Measurements from ENCODE around the gene E2F6. TPM values are rescaled to one million over a fixed set of nuclear protein-coding genes. Genes with fewer than 3 reads are reported as not detected.

E2F6 gene
- total and polyA plus RNA-seq, 9 of the 15 experiments (the other 6 are each of a cell fraction or from before 2014, with no cell fraction given): 13.6 to 33.9 (median 26.1) TPM

DNA sequence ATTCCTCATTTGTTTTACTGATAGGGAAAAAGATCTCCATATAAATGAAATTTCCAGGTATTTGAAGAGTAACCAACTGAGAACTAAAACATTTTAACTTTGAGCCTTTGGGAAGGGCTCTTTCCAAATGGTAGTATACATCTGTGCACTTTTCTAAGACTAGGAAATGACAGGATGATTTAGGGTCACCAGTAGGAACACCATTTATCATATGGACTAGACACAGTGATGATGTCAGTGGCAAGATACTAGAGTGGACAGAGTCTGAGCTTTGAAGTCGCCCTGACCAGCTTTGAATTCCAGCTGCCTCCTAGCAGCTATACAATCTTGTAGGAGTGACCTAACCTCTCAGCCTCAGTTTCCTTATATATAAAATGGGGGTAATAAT, 56.4 kb downstream of the E2F6 start (continued):
- TF ChIP-seq, protein P1, sequence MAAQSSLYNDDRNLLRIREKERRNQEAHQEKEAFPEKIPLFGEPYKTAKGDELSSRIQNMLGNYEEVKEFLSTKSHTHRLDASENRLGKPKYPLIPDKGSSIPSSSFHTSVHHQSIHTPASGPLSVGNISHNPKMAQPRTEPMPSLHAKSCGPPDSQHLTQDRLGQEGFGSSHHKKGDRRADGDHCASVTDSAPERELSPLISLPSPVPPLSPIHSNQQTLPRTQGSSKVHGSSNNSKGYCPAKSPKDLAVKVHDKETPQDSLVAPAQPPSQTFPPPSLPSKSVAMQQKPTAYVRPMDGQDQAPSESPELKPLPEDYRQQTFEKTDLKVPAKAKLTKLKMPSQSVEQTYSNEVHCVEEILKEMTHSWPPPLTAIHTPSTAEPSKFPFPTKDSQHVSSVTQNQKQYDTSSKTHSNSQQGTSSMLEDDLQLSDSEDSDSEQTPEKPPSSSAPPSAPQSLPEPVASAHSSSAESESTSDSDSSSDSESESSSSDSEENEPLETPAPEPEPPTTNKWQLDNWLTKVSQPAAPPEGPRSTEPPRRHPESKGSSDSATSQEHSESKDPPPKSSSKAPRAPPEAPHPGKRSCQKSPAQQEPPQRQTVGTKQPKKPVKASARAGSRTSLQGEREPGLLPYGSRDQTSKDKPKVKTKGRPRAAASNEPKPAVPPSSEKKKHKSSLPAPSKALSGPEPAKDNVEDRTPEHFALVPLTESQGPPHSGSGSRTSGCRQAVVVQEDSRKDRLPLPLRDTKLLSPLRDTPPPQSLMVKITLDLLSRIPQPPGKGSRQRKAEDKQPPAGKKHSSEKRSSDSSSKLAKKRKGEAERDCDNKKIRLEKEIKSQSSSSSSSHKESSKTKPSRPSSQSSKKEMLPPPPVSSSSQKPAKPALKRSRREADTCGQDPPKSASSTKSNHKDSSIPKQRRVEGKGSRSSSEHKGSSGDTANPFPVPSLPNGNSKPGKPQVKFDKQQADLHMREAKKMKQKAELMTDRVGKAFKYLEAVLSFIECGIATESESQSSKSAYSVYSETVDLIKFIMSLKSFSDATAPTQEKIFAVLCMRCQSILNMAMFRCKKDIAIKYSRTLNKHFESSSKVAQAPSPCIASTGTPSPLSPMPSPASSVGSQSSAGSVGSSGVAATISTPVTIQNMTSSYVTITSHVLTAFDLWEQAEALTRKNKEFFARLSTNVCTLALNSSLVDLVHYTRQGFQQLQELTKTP (IDR thresholded peaks at IDR 0.05; ENCODE audit: low read depth in 1 of 2, partially characterized antibody in 2 of 2): no peak
- TF ChIP-seq GTF2F1 (IDR thresholded peaks at IDR 0.05; ENCODE audit: low read depth, low read length) (no peak), PURB (CRISPR knock-in tag; IDR thresholded peaks at IDR 0.05; ENCODE audit: low read depth) (no peak), ZNF444 (CRISPR knock-in tag; IDR thresholded peaks at IDR 0.05) (no peak), PML (IDR thresholded peaks at IDR 0.05; ENCODE audit: low read length) (no peak), GABPB1 (CRISPR knock-in tag; IDR thresholded peaks at IDR 0.05) (no peak), EZH2 (IDR thresholded peaks at IDR 0.05; ENCODE audit: borderline replicate concordance, low read depth, low read length) (no peak)
- TF ChIP-seq, protein P2, sequence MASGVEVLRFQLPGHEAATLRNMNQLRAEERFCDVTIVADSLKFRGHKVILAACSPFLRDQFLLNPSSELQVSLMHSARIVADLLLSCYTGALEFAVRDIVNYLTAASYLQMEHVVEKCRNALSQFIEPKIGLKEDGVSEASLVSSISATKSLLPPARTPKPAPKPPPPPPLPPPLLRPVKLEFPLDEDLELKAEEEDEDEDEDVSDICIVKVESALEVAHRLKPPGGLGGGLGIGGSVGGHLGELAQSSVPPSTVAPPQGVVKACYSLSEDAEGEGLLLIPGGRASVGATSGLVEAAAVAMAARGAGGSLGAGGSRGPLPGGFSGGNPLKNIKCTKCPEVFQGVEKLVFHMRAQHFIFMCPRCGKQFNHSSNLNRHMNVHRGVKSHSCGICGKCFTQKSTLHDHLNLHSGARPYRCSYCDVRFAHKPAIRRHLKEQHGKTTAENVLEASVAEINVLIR (CRISPR knock-in tag; IDR thresholded peaks at IDR 0.05): no peak
- TF ChIP-seq, protein P3, sequence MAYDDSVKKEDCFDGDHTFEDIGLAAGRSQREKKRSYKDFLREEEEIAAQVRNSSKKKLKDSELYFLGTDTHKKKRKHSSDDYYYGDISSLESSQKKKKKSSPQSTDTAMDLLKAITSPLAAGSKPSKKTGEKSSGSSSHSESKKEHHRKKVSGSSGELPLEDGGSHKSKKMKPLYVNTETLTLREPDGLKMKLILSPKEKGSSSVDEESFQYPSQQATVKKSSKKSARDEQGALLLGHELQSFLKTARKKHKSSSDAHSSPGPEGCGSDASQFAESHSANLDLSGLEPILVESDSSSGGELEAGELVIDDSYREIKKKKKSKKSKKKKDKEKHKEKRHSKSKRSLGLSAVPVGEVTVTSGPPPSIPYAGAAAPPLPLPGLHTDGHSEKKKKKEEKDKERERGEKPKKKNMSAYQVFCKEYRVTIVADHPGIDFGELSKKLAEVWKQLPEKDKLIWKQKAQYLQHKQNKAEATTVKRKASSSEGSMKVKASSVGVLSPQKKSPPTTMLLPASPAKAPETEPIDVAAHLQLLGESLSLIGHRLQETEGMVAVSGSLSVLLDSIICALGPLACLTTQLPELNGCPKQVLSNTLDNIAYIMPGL (CRISPR knock-in tag; IDR thresholded peaks at IDR 0.05): no peak
- TF ChIP-seq, protein P4, sequence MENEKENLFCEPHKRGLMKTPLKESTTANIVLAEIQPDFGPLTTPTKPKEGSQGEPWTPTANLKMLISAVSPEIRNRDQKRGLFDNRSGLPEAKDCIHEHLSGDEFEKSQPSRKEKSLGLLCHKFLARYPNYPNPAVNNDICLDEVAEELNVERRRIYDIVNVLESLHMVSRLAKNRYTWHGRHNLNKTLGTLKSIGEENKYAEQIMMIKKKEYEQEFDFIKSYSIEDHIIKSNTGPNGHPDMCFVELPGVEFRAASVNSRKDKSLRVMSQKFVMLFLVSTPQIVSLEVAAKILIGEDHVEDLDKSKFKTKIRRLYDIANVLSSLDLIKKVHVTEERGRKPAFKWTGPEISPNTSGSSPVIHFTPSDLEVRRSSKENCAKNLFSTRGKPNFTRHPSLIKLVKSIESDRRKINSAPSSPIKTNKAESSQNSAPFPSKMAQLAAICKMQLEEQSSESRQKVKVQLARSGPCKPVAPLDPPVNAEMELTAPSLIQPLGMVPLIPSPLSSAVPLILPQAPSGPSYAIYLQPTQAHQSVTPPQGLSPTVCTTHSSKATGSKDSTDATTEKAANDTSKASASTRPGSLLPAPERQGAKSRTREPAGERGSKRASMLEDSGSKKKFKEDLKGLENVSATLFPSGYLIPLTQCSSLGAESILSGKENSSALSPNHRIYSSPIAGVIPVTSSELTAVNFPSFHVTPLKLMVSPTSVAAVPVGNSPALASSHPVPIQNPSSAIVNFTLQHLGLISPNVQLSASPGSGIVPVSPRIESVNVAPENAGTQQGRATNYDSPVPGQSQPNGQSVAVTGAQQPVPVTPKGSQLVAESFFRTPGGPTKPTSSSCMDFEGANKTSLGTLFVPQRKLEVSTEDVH (IDR thresholded peaks at IDR 0.05; ENCODE audit: low read depth, partially characterized antibody): no peak

Measured in K562 (cell line).